HL-60/S4 treated with retinoic acid at 250 ng/mL for 4 days and 3 days (cell line): Measurements from ENCODE around the gene STAC2.

Experiments
- in situ Hi-C: fragments of 300-500 bp; cut with MboI; formaldehyde crosslinking; loops from 2 replicates; pipeline ENCODE4 v1.7.0; 2022; ENCODE audit warnings: low sequenced_read_pairs

Gene STAC2

GRCh38 chr17:39165841-39166349, 59.9 kb downstream of the STAC2 start, which contains the start of gene ARL5C:
Gene ARL5C, minus strand, starts transcription at chr17:39166161. Its CDS starts 401 bp downstream, at chr17:39165760.
- in situ Hi-C loops: no loop called here

GRCh38 chr17:39165178-39165840, 60.4 kb downstream of the STAC2 start:
- in situ Hi-C loops: no loop called here

- in situ Hi-C loops: no loop called here
These were observed 61.0 kb downstream of the STAC2 start for GRCh38 chr17:39164675-39165143.

- in situ Hi-C loops: no loop called here
These were observed 63.8 kb downstream of the STAC2 start for GRCh38 chr17:39161962-39162361.
